RWPE1 (cell line): Measurements from ENCODE around the gene ANKMY1.

Experiments
- CTCF ChIA-PET: fragments of 350-600 bp; sonication (Branson Sonifier 250); formaldehyde crosslinking; extraction: SDS; loops from one replicate; lab custom pipeline; 2021; lab: Yijun Ruan, JAX
- POLR2A ChIA-PET: fragments of 400-600 bp; formaldehyde crosslinking; extraction: SDS; loops from one replicate; lab custom pipeline; 2020; ENCODE audit warnings: antibody characterized with exemption; ENCODE audit not compliant: low non-redundant PET; lab: Yijun Ruan, JAX
- DNase-seq: peaks from one replicate; pipeline ENCODE4 v3.0.0; 2012; ENCODE audit warnings: low spot score
- H3K27ac ChIP-seq: fragments of 450-650 bp; 2 replicates; pipeline ENCODE4 v1.5.1; 2017
- TF ChIP-seq, protein P1 (sequence below): fragments of 450-650 bp; conservative IDR thresholded peaks from 2 replicates; pipeline ENCODE4 v1.5.1; 2017; ENCODE audit warnings: low read depth, mild to moderate bottlenecking

Gene ANKMY1

GRCh38 chr2:240573516-240574385, 16.0 kb upstream of the ANKMY1 start:
- no peak overlapping the region; the same call in 1 of the 2 replicates for H3K27ac ChIP-seq
- CTCF ChIA-PET = no interaction called here
- no peak for DNase-seq
- POLR2A ChIA-PET = no interaction called here
- TF ChIP-seq, protein P1, sequence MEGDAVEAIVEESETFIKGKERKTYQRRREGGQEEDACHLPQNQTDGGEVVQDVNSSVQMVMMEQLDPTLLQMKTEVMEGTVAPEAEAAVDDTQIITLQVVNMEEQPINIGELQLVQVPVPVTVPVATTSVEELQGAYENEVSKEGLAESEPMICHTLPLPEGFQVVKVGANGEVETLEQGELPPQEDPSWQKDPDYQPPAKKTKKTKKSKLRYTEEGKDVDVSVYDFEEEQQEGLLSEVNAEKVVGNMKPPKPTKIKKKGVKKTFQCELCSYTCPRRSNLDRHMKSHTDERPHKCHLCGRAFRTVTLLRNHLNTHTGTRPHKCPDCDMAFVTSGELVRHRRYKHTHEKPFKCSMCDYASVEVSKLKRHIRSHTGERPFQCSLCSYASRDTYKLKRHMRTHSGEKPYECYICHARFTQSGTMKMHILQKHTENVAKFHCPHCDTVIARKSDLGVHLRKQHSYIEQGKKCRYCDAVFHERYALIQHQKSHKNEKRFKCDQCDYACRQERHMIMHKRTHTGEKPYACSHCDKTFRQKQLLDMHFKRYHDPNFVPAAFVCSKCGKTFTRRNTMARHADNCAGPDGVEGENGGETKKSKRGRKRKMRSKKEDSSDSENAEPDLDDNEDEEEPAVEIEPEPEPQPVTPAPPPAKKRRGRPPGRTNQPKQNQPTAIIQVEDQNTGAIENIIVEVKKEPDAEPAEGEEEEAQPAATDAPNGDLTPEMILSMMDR = no peak

GRCh38 chr2:240573071-240573515, 15.3 kb upstream of the ANKMY1 start:
- TF ChIP-seq, protein P1 = no peak
- H3K27ac ChIP-seq = no peak overlapping the region; the same call in 1 of the 2 replicates
- CTCF ChIA-PET = no interaction called here
- POLR2A ChIA-PET = no interaction called here
- DNase-seq = no peak

- DNase-seq = no peak
- H3K27ac ChIP-seq = 0 out of 2 replicates have a peak overlapping the region, but pooled peaks have one; percentile 98
- ChIA-PET POLR2A (interaction anchor here (0.7 kb wide), 1 partner anchor 9 kb away, joined by 3 read pairs; no protein-coding TSS in a partner anchor), CTCF (interaction anchor here (0.7 to 2.1 kb wide), 2 partner anchors 7 to 1369 kb away, joined by 3 to 5 read pairs; no protein-coding TSS in a partner anchor)
- TF ChIP-seq, protein P1 = no peak
Observed at GRCh38 chr2:240572141-240573031, 14.6 kb upstream of the ANKMY1 start.

DNA sequence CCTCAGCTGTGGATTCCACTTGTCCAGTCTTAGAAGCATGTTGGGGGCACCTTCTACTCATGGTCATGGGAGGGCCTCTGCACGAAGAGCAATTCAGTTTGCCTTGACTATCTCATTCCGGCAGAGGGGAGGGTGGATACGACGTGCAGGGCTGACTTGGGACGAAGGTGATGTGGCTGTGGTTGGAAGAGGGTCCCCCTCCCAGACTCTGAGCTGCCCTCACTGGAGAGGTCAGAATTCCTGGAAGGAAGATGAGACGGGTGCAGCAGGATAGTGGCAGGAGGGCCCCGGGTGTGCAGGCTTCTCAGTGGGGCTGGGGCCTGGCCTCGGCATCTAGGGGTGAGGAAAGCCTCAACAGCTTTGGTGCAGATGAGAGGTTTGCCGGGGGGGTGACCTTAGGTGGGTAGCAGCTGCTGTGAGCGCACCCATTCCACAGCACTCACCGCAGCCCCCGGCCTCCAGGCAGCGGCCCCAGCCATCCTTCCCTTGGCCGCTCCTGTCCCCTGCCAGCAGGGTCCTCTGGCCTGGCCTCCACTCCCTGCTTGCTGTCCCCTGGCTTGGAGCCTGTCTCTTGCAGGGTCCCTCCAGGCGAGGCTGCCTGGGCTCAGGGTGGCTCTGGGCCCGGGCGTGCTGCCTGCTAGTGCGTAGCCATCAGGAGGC, 13.7 kb upstream of the ANKMY1 start:
- ChIA-PET CTCF (interaction anchor here (0.7 to 2.1 kb wide), 2 partner anchors 8 to 1368 kb away, joined by 3 to 5 read pairs; no protein-coding TSS in a partner anchor), POLR2A (interaction anchor here (0.7 kb wide), 1 partner anchor 10 kb away, joined by 3 read pairs; no protein-coding TSS in a partner anchor)
- peak overlapping the region; percentile 98 for H3K27ac ChIP-seq
- no peak for DNase-seq
- TF ChIP-seq, protein P1 = no peak

- ChIA-PET POLR2A (no interaction called here), CTCF (interaction anchor here (2.1 kb wide), 1 partner anchor 9 kb away, joined by 5 read pairs; no protein-coding TSS in a partner anchor)
- peak overlapping the region; percentile 98 for H3K27ac ChIP-seq
- TF ChIP-seq, protein P1 = no peak
- no peak for DNase-seq
Observed at GRCh38 chr2:240570531-240571313, 12.9 kb upstream of the ANKMY1 start.
